ENCODE measurements around the gene CRNKL1.

Gene CRNKL1

GRCh38 chr20:20073801-20074371 is 21.6 kb upstream of the CRNKL1 start:
- TF ChIP-seq CTCF (IDR thresholded peaks at IDR 0.05; ENCODE audit: low read depth, low read length) (no peak), POLR2A (IDR thresholded peaks at IDR 0.05; ENCODE audit: extremely low read depth, insufficient read length) (no peak), MAX (IDR thresholded peaks at IDR 0.05; ENCODE audit: low read depth, low read length) (no peak), MYC (IDR thresholded peaks at IDR 0.05; ENCODE audit: low read depth, low read length) (no peak)

GRCh38 chr20:20070871-20071726 is 18.8 kb upstream of the CRNKL1 start:
- DNase-seq (ENCODE audit: low read depth) = no peak
- TF ChIP-seq CTCF (IDR thresholded peaks at IDR 0.05; ENCODE audit: low read depth, low read length) (no peak), MAX (IDR thresholded peaks at IDR 0.05; ENCODE audit: low read depth, low read length) (no peak), MYC (IDR thresholded peaks at IDR 0.05; ENCODE audit: low read depth, low read length) (no peak), POLR2A (IDR thresholded peaks at IDR 0.05; ENCODE audit: extremely low read depth, insufficient read length) (no peak)
- H3K4me3 ChIP-seq (ENCODE audit: low read depth, low read length) = no peak overlapping the region

More at GRCh38 chr20:20073801-20074371, 21.6 kb upstream of the CRNKL1 start:
- H3K4me3 ChIP-seq (ENCODE audit: low read depth, low read length) = no peak overlapping the region
- DNase-seq (ENCODE audit: low read depth) = no peak

- no peak for DNase-seq (ENCODE audit: low read depth)
- no peak overlapping the region for H3K4me3 ChIP-seq (ENCODE audit: low read depth, low read length)
- TF ChIP-seq MYC (IDR thresholded peaks at IDR 0.05; ENCODE audit: low read depth, low read length) = no peak
- TF ChIP-seq CTCF (IDR thresholded peaks at IDR 0.05; ENCODE audit: low read depth, low read length) = no peak
- no peak for TF ChIP-seq MAX (IDR thresholded peaks at IDR 0.05; ENCODE audit: low read depth, low read length)
- no peak for TF ChIP-seq POLR2A (IDR thresholded peaks at IDR 0.05; ENCODE audit: extremely low read depth, insufficient read length)
Measured at GRCh38 chr20:20065361-20065760, 13.1 kb upstream of the CRNKL1 start.

- DNase-seq (ENCODE audit: low read depth) = no peak
- no peak overlapping the region for H3K4me3 ChIP-seq (ENCODE audit: low read depth, low read length)
- TF ChIP-seq CTCF (IDR thresholded peaks at IDR 0.05; ENCODE audit: low read depth, low read length) (no peak), MAX (IDR thresholded peaks at IDR 0.05; ENCODE audit: low read depth, low read length) (no peak), POLR2A (IDR thresholded peaks at IDR 0.05; ENCODE audit: extremely low read depth, insufficient read length) (no peak), MYC (IDR thresholded peaks at IDR 0.05; ENCODE audit: low read depth, low read length) (no peak)
Measured at GRCh38 chr20:20063941-20064702, 11.9 kb upstream of the CRNKL1 start.

GRCh38 chr20:20060234-20060998 is 8.2 kb upstream of the CRNKL1 start:
- no peak overlapping the region for H3K4me3 ChIP-seq (ENCODE audit: low read depth, low read length)
- no peak for DNase-seq (ENCODE audit: low read depth)
- no peak for TF ChIP-seq CTCF (IDR thresholded peaks at IDR 0.05; ENCODE audit: low read depth, low read length)
- no peak for TF ChIP-seq MYC (IDR thresholded peaks at IDR 0.05; ENCODE audit: low read depth, low read length)
- TF ChIP-seq POLR2A (IDR thresholded peaks at IDR 0.05; ENCODE audit: extremely low read depth, insufficient read length) = no peak
- TF ChIP-seq MAX (IDR thresholded peaks at IDR 0.05; ENCODE audit: low read depth, low read length) = no peak

Measured in NB4 (cell line).